PC-3 (cell line): Measurements from ENCODE around the gene DACT2.

Source experiments
- CTCF ChIP-seq: fragments of 300-600 bp; sonication (generic); conservative IDR thresholded peaks from 2 replicates; pipeline ENCODE4 v1.5.1; 2017; ENCODE audit warnings: antibody characterized with exemption, low read depth, mild to moderate bottlenecking, low read length
- EZH2phosphoT487 ChIP-seq: fragments of 300-600 bp; sonication (generic); IDR thresholded peaks from 2 replicates; pipeline ENCODE4 v1.6.1; 2018; ENCODE audit warnings: mild to moderate bottlenecking, antibody characterized with exemption, low read length, borderline replicate concordance

- TF ChIP-seq EZH2phosphoT487: no peak
- no peak for TF ChIP-seq CTCF
These were observed 50.8 kb downstream of the DACT2 start for GRCh38 chr6:168268755-168269154.
